Measurements from ENCODE around the gene TRMT11.

DNA sequence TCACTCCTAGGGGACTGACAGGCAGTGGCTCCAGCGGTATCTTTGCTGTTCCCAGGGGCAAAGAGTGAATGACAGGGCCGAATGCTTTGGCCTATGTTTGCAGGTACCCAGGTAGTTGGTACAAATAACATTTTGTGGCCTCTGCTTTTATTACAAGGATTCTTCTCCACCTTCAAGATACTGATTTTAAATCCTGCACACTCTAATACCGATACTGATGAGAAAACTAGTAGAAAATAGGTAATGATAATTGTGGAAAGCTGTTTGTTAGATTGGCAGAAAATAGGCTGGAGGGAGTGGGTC lies 29.0 kb upstream of the TRMT11 start:
- TF ChIP-seq, protein P1, sequence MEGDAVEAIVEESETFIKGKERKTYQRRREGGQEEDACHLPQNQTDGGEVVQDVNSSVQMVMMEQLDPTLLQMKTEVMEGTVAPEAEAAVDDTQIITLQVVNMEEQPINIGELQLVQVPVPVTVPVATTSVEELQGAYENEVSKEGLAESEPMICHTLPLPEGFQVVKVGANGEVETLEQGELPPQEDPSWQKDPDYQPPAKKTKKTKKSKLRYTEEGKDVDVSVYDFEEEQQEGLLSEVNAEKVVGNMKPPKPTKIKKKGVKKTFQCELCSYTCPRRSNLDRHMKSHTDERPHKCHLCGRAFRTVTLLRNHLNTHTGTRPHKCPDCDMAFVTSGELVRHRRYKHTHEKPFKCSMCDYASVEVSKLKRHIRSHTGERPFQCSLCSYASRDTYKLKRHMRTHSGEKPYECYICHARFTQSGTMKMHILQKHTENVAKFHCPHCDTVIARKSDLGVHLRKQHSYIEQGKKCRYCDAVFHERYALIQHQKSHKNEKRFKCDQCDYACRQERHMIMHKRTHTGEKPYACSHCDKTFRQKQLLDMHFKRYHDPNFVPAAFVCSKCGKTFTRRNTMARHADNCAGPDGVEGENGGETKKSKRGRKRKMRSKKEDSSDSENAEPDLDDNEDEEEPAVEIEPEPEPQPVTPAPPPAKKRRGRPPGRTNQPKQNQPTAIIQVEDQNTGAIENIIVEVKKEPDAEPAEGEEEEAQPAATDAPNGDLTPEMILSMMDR (IDR thresholded peaks at IDR 0.05), result no peak
- TF ChIP-seq POLR2A (IDR thresholded peaks at IDR 0.05), result no peak
- TF ChIP-seq EP300 (IDR thresholded peaks at IDR 0.05), result no peak

Measured in ovary (tissue), 3 donors.